ENCODE data around the gene SLC7A14. TPM values are rescaled to one million over a fixed set of nuclear protein-coding genes. Genes with fewer than 3 reads are reported as not detected.
A peak's percentile ranks its signal among the peaks of the same experiment; 100 is the strongest.

Gene SLC7A14
- total RNA-seq, 1 donor from 2014 or later, result 6.9 TPM

DNA sequence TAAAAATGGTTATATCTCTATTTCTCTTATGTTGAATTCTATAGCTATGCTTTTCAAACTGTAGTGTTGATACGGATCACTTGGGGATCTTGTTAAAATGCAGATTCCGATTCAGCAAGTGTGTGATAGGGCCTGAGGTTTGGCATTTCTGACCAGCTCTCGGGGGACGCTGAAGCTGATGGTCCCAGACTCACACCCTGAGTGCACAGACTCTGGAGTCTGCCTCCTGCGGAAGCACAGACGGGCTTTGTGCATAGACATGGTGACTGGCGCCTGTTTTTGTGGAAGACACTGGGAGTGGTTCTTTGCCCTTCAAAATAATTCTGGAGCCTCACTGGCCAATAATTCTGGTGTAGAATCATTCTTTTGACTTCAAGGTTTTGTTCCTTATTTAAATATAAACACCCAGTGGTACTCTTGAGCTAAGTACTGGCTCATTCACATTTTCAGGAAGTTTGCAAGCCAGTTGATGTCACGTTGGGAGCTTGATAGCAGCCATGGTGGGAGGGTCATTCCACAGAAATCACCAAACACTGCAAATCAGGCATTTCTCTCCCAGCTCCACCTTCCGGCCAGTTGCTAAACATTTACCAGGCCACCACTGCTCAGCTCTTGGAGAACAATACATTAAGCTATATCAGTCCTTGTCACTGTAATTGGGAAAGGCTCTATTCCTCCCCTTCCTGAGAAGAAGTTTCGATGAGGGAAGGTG, 148.0 kb downstream of the SLC7A14 start:
- DNase-seq (ENCODE audit: low spot score in 2 of 2), result no peak
- no peak for FAIRE-seq

DNA sequence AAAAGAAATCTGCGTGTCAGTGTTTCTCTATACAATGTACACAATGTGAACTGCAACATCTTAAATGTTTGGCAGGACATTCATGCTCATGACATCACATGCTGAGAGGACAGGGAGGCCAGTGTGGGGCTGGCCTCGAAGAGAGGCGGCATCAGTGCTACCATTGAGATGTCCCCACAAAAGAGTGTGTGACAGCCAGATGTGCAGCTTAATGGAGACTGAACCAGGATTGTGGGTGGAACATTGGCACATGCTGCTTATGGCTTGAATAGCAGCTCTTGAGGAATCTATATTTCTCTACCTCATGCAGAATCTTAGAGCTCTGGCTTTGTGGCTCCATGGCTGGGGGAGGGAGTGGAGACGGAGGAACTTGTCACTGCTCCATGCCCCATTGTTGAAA, 148.7 kb downstream of the SLC7A14 start:
- DNase-seq (ENCODE audit: low spot score in 2 of 2), result peak in 1 of 2 donors; percentile 21
- FAIRE-seq, result peak; percentile 51

DNA sequence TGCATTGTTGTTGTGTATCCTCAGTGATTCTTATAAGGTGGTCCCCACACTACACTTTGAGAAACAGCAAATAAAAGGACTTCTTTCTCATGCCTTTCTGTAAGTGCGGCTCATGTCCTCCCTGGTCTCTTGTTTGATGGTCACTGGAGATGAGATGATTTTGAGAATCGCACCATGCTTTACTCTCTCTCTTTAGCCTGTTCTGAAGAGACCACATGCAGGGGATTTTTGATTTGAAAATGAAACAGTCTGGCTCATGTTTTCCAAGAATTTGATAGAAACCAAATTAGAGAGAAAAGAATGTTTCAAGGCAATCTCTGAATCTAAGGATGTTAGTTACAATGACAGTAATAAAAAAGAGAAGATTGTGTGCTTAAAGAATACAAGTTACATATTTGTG, 149.2 kb downstream of the SLC7A14 start:
- no peak for DNase-seq (ENCODE audit: low spot score in 2 of 2)
- FAIRE-seq, result no peak

DNA sequence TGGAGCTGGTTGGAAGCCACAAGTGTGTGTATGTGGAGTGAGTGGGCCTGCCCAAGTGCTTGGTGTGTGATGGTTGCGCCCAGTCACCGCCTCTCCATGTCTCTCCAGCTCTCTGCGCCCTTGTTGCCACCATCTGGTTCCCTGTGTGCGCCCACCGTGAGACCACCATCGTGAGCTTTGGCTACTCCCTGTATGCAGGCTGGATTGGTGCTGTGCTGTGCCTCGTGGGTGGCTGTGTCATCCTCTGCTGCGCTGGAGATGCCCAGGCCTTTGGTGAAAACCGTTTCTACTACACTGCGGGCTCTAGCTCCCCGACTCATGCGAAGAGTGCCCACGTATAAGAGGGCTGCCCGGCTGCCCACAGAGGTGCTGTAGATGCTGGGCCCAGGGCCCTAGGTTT, 153.5 kb downstream of the SLC7A14 start:
- no peak for FAIRE-seq
- DNase-seq (ENCODE audit: low spot score in 2 of 2), result no peak

DNA sequence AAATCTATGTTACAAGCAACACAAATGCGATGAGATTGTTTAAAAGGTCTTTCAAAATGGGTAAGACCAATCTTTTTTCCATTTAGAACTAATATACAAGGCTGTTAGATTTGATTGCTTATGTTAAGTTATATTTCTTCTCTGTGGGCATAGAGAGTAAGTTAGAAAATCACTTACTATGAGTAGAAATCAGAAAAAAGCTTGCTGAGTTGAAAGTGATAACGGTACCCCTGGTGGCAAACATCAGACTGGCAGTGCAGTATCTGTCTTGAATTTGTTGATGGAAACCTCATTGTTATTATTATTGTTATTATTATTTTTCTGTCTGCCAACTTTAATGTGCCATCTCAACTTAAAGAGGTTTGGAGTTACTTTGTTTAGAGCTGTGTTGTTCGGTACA, 154.8 kb downstream of the SLC7A14 start:
- FAIRE-seq (no peak), DNase-seq (ENCODE audit: low spot score in 2 of 2) (no peak)

DNA sequence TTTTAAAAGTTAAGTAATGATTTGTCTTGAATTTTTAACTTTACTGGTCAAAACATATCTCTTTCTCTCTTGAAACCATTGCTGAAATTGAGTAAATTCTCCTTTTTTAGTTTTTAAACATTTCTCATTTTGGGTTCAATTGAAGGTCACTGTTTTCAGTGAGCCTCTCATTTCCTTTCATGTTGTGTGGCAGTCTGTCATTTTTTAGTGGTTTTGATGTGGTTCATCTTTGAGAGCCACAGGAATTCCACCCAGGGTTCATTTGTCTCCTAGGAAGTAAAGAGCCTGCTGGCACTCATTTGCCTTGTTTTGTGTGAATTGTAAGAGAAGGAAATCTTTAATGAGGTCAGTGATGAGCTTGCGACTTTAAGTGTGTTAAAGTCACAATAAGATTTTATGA, 156.8 kb downstream of the SLC7A14 start:
- FAIRE-seq (no peak), DNase-seq (ENCODE audit: low spot score in 2 of 2) (no peak)

DNA sequence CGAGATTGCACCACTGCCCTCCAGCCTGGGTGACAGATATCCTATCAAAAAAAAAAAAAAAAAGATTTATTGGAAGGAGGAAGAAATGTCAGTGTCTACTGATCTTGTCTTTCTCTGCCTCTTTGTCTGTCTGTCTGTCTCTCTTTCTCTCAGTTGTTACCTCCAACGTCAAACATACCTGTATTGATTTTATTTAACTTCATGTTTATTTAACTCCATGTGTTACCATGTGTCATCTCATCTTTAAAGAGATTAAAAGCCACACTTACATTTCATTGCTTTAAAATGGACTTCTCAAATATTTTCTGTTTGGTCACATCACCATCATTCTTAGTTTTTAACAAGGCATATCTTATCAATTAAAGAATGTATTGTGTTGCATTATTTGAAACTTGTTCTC, 157.8 kb downstream of the SLC7A14 start:
- FAIRE-seq (no peak), DNase-seq (ENCODE audit: low spot score in 2 of 2) (no peak)

DNA sequence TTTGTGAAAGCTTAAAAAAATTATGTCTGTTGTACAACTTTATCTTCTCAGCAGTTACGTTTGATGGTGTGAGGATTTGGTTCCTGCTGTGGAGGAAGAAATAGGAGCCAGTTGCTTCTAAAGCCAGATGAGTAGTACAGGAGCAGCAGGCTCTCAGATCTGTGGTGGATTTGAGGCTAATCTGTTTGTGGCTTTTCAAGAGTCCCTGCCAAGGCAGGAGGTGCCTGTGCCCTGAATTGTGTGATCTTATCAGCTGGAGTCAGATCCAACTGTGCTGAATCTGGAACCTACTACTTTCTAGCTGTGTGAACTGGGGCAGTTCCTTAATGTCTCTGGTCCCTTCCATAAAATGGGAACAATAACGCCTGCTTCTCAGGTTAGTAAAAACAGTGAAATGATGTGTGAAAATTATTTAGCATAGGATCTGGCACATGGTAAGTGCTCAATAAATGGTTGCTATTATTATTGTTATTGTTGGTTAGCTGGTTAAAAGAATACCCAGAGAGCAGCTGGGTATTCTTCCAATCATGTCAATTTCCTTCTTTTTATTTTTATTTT, 159.6 kb downstream of the SLC7A14 start:
- DNase-seq (ENCODE audit: low spot score in 2 of 2) (no peak), FAIRE-seq (no peak)

DNA sequence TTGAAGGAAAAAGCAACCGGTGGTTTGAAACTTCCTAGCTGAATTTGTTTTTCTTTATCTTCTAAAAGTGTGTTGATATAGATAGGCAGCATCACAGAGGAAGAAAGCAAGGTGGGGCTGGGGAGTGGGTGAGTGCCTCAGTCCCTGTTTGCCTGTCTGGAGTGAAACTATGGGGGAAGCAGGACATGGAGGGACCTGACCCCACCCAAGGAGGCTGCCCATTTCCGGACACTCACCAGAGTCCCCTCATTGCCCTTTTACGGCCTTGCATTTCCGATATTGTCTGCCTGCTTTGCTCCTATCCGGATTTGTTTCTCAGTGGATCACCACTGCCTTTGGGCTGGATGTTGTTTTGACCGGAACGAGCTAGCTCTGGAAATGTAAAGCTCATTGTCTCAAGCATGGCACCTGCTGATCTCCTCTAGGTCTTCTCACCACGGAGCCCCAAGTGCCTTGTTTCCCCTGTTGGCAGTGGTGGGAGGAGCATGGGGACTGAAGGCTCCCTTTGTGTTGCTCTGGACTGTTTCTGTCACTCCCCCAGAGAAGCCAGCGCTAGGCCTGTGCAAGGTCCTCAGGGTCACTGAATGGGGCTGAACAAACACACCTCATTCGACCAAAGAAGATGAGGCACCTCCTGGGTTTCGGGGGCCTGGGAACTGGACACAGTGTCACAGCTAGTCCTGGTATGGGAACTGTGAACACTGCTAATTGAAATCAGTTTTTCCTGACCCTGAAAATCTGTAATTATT, 160.2 kb downstream of the SLC7A14 start:
- FAIRE-seq (no peak), DNase-seq (ENCODE audit: low spot score in 2 of 2) (no peak)

DNA sequence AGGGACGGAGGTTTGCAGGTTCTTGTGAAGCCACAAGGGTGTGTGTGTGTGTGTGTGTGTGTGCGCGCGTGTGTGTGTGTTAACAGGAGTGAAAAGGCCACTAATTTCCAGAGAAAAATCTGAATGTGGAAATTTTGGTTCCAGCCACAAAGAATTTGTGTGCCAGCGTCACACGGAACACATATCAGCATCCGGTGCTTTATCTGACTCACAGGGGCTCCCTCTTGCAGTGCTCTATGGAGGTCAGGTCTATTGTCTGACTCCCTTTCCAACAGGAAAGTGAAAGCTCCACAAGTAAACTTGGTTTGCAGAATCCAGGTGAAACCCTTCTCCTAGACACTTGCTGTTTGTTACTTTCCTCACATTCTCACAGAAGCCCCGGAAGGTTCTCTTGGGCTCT, 161.0 kb downstream of the SLC7A14 start:
- DNase-seq (ENCODE audit: low spot score in 2 of 2) (no peak), FAIRE-seq (no peak)

DNA sequence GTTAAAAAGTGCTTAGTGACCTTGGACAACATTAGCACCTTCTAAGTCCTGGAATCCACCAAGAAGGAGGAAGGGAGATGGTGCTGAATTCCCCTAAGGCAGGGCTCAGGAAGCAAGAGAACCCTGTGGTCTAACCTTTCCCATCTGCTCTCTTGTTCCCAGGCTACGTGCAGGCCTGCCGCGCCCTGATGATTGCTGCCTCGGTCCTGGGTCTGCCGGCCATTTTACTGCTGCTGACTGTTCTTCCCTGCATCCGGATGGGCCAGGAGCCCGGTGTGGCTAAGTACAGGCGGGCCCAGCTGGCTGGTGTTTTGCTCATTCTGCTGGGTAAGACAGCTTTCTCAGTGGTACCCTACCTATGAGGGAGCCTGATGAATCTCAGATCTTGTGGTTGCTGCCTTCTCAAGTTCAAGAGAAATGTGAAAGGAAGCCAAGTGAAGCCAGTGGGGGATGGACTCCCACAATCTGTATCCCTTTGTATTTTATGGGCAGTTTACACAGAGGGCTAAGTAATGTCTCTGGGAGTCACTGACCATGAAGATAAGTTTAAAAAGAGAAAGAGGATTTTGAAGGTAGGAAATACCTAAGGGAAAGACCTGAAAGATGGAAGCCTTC, 162.8 kb downstream of the SLC7A14 start:
- DNase-seq (ENCODE audit: low spot score in 2 of 2) (no peak), FAIRE-seq (no peak)

DNA sequence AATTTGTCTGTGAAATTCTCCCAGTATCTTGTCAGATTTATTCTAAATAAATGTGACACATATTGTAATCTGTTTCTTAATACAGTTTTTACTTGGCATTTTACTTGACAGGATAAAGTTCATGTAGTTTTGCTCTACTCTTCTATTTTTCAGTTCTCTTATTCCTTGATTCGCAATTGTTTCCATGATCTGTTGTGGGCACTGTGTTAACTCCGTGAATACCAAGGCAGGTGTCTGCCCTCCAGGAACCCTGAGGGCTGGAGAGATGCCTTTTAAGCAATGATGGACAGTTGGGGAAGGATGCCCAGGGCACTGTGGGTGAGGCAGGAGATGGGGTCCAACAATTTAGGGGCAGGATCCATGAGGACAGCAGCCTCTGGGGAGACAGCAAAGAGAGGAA, 164.1 kb downstream of the SLC7A14 start:
- FAIRE-seq (no peak), DNase-seq (ENCODE audit: low spot score in 2 of 2) (no peak)

DNA sequence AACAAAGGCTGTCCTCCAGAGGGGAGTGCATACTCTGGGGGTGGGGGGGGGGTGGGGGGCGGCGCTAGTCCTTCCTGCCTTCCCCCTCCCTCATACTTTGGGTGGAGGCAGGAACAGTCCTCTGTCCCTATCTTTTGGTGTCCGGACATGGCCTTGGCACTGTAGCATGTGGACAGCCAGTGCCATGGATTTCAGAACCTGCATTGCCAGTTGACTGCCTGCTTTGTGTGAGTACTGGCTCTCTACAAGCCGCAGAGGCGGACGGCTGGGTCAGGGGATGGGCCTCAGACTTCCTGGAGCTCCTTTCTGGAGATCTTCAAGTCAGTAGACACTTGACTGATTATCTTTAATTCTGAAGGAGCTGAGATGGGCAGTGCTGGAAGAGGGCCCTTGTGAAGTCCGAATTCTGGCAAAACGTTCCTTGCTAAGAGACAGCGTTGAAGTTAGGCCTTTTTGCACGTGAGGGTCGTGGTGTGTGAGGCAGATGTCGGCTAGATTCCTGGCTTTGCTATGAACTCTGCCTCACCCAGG, 164.7 kb downstream of the SLC7A14 start:
- no peak for FAIRE-seq

DNA sequence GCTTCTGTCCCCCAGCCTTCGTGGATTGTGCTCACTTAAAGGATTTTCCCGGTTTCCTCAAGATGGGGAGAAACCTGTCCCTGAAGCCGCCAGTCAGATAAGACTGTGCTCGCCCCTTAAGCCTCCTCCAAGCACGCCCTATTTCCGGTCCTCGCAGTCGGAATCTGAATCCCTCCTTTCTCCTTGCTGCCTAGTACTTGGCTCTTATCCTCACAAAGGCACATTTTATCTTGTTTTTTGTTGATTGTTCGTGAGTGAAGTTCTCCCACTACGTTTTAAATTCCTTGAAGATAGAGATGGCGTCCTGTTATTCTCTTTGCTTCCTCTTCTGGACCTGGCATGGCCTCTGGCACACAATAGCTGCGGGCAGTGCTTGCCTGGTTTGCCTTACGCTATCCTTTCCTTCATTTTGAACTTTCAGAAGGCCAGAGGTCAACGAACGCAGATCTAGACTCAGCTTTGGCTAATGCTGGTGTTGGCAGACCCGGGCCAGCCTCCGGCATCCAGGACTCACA, 165.5 kb downstream of the SLC7A14 start:
- FAIRE-seq, result no peak
- no peak for DNase-seq (ENCODE audit: low spot score in 2 of 2)

More for the DNA sequence above, 164.7 kb downstream of the SLC7A14 start:
- DNase-seq (ENCODE audit: low spot score in 2 of 2), result peak; percentile 25 to 59

DNA sequence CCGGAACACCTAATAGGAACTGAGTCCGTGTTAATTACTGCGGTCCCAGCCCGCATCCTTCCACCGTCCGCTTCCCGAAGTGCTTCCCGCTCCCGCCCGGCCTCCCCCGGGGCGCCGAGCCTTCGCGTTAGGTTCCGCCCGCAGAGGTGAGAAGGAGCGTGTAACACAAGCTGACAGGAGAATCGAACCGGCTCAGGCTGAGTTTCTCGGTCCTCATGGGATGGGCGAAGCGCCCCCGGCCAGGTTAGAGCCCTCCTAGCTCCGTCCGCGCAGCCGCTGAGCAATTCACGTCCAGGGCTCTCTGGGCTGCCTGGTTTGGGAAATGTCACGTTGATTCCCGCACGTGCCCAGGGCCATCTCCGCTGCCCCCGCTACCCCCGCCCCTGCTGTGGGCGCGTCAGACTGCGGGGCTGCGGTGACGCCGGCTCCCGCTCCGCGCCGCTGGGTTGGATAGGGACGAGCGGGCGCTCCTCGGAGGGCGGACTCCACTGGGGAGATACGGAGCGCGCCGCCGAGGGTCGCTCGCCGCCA, 166.3 kb downstream of the SLC7A14 start:
- peak; percentile 58 to 64 for DNase-seq (ENCODE audit: low spot score in 2 of 2)
- no peak for FAIRE-seq

DNA sequence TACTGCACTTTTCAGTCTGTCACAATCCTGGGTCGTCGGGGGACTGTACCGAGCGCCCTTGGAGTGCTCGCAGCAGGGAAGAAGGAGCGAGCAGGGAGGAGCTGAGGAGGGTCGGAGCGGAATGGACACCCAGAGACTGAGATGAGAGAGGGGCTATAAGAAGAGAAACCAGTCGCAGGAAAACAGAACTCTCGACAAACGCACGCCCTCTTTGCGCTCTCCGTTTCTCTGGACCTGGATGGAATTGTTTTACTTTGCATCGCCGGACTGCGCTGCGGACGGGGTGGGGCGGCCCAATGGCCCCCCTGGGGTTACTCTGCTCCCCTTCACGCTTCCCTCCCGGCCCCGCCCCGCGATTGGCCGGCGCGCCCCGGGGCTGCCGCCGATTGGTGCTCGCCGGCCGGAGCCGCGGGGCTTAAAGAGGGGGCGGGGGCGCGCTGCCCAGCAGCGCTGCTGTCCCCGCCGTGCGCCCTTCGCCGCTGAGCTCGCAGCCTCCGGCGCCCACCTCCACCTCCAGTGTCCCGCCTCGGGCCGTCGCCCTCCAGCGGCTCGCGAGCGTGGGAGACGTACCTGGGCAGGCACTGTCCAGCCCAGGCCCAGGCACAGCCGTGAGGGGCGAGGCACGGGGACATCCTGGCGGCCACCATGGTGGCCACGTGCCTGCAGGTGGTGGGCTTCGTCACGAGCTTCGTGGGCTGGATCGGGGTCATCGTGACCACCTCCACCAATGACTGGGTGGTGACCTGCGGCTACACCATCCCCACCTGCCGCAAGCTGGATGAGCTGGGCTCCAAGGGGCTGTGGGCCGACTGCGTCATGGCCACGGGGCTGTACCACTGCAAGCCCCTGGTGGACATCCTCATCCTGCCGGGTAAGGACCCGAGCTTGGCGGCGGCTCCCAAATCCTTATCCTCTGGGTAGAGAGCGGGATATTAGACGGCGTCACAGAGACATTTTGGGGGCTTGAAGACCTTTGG, 167.2 kb downstream of the SLC7A14 start, which contains the start of gene CLDN11:
TSS of gene CLDN11 (plus strand) at position 447 of the 977 bp plus-strand sequence. CDS start at position 646, 199 bp downstream.
- no peak for FAIRE-seq
- peak; percentile 79 to 84 for DNase-seq (ENCODE audit: low spot score in 2 of 2)

DNA sequence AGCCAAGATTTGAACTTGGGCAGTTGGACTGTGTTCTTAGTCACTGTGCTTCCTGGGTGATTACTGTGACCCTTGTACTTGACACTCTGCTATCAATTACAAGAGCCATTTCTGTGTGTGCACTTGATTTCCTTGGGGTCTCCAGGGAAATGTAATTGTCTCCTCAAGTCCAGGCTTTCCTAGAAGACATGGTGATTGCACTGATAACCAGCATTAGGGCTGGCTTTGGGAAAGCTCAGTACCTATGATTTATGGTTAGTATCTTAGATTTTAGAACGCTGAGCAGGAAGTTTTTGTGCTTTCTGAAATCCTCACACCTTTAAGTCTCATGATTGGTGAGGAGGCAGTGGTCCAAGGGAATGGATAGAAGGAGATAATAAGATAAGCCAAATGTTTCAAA, 168.8 kb downstream of the SLC7A14 start:
- no peak for DNase-seq (ENCODE audit: low spot score in 2 of 2)
- FAIRE-seq, result no peak

DNA sequence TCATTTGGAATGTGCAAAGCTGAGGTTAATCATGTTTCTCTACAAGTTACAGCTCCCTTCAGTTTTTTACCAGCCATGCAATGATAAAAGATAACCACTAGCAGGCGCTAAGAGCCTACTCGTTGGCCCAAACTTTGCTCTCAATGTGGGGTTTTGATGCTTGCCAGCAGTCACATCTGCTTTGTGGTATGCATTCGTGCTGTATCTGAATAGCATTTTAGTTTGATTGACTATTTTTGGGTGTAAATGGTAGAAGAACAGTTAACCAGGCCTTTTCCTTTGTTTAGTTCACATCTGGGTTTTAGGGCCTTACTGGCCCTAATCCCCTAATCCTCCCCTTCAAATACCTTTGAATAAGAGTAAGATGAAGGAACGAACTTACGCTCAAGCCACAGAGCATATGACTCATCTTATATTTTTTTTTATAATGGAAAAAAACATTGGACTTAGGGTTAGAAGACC, 171.6 kb downstream of the SLC7A14 start:
- DNase-seq (ENCODE audit: low spot score in 2 of 2), result peak; percentile 50 to 54

DNA sequence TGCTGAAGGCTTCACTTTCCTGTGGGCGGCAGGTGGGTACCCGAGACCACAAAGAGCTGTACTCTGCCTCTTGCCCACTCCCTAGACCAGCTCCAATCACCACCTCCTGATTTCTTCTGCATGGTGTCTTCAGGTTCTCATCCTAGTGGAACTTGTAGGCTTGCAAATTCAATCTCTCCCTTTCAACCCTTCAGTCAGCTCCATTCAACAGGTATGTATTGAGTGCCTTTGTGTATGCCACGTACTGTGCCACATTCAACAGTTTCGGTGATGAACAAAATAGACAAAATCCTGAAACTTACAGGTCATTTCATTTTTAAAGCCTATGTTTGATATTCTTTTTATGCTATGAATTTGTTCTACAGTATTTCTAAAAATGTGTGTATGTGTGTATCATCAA, 172.6 kb downstream of the SLC7A14 start:
- DNase-seq (ENCODE audit: low spot score in 2 of 2), result no peak
- FAIRE-seq, result no peak

More for the DNA sequence above, 171.6 kb downstream of the SLC7A14 start:
- FAIRE-seq, result peak; percentile 24

Measured in frontal cortex (tissue), 4 donors.